Measurements from ENCODE around the gene ADAM19. TPM values are rescaled to one million over a fixed set of nuclear protein-coding genes. Genes with fewer than 3 reads are reported as not detected.

The ADAM19 gene
- polyA plus RNA-seq, 1 of the 3 experiments (the other 2 are of a cell fraction), result 46.9 TPM

- Histone ChIP-seq H3K9ac (no peak overlapping the region), H3K4me3 (ENCODE audit: low read depth in 2 of 2, low read length in 1 of 2) (no peak overlapping the region), H4K20me1 (ENCODE audit: insufficient read depth) (no peaks in the 10 kb centered on the region), H2AFZ (ENCODE audit: low read depth) (no peak overlapping the region), H3K27me3 (ENCODE audit: insufficient read depth) (no peaks in the 10 kb centered on the region), H3K4me2 (no peak overlapping the region), H3K79me2 (ENCODE audit: insufficient read depth) (peaks cover 18% of the 10 kb centered on the region; the same call in 1 of the 2 replicates), H3K9me2 (no peaks in the 10 kb centered on the region), H3K4me1 (ENCODE audit: control insufficient read depth in 1 of 2, insufficient read depth in 2 of 2, low read depth in 1 of 2, low read length in 1 of 2) (peaks cover 2 to 9% of the 10 kb centered on the region in 2 experiments; a peak in 2 of 4 replicates), H3F3A (replicated peaks; ENCODE audit: insufficient read depth) (peaks cover 52% of the 10 kb centered on the region), H3K9me3 (no peaks in the 10 kb centered on the region), H3K36me3 (replicated peaks in 1 of 2; ENCODE audit: control insufficient read depth in 1 of 2, insufficient read depth in 2 of 2, low read length in 1 of 2) (peaks cover 34 to 41% of the 10 kb centered on the region in 2 experiments), H3K27ac (ENCODE audit: low read depth in 2 of 2, low read length in 1 of 2) (peak overlapping the region; percentile 22 to 66; a peak in 3 of 4 replicates)
- CTCF ChIA-PET, result interaction anchor here (0.5 to 8.1 kb wide), 58 partner anchors 9 to 328 kb away, joined by 3 to 102 read pairs (median 4); partner anchors contain the start of gene NIPAL4
- DNase-seq, result peak; percentile 85
- 58% methylated on average over 7 of the region's 7 CpGs for WGBS (ENCODE audit: low lambda C conversion rate)
- POLR2A ChIA-PET, result no interaction called here
- TF ChIP-seq EP300 (IDR thresholded peaks at IDR 0.05; ENCODE audit: borderline replicate concordance in 1 of 2, low read depth in 1 of 2, low read length in 1 of 2) (no peak), USF1 (IDR thresholded peaks at IDR 0.05; ENCODE audit: borderline replicate concordance, low read depth) (no peak), SIN3A (IDR thresholded peaks at IDR 0.05; ENCODE audit: borderline replicate concordance, low read depth, low read length) (no peak), USF2 (IDR thresholded peaks at IDR 0.05; ENCODE audit: borderline replicate concordance, low read depth, low read length) (no peak), PBX3 (IDR thresholded peaks at IDR 0.05) (no peak), EZH2phosphoT487 (IDR thresholded peaks at IDR 0.05; ENCODE audit: borderline replicate concordance, low read depth) (no peak), ZBTB33 (IDR thresholded peaks at IDR 0.05; ENCODE audit: borderline replicate concordance, low read depth) (no peak), ELF1 (IDR thresholded peaks at IDR 0.05) (no peak), RCOR1 (IDR thresholded peaks at IDR 0.05; ENCODE audit: low read length) (no peak), GATA2 (CRISPR knock-in tag; IDR thresholded peaks at IDR 0.05) (no peak), REST (IDR thresholded peaks at IDR 0.05; ENCODE audit: low read depth, low read length) (no peak), CHD2 (IDR thresholded peaks at IDR 0.05; ENCODE audit: low read length, partially characterized antibody) (no peak), SMC3 (IDR thresholded peaks at IDR 0.05; ENCODE audit: low read depth, low read length) (peak; percentile 95), YY1 (IDR thresholded peaks at IDR 0.05; ENCODE audit: low read depth) (no peak), CTCF (IDR thresholded peaks at IDR 0.05) (peak; percentile 88), FOSL2 (IDR thresholded peaks at IDR 0.05; ENCODE audit: borderline replicate concordance, low read depth) (no peak), RAD21 (IDR thresholded peaks at IDR 0.05; ENCODE audit: low read length) (peak; percentile 97), MXI1 (IDR thresholded peaks at IDR 0.05; ENCODE audit: low read depth, low read length) (no peak), FOXJ3 (CRISPR knock-in tag; IDR thresholded peaks at IDR 0.05) (no peak), RFX5 (IDR thresholded peaks at IDR 0.05; ENCODE audit: low read length) (no peak), JUND (IDR thresholded peaks at IDR 0.05) (no peak), RXRA (IDR thresholded peaks at IDR 0.05; ENCODE audit: borderline replicate concordance, low read depth) (no peak)
Measured at GRCh38 chr5:157476702-157477408, 98.7 kb downstream of the ADAM19 start.

Measured in SK-N-SH (cell line).